Lower lobe of right lung (tissue), 2 donors: ENCODE data around the gene GALC. TPM values are rescaled to one million over a fixed set of nuclear protein-coding genes. Genes with fewer than 3 reads are reported as not detected.

ENCODE experiments used
- ATAC-seq, 2 donors: fragments of 200-7000 bp; cut with Tn5 transposase; one replicate each; pipeline ENCODE4 v1.9.1; 2020 to 2022; ENCODE audit warnings: mild to moderate bottlenecking in 2 of 2, moderate library complexity in 2 of 2
- DNase-seq: peaks from one replicate; pipeline ENCODE4 v3.0.0-alpha.2; 2020
- H3K27ac ChIP-seq: fragments of 200-600 bp; one replicate; pipeline ENCODE4 v1.8.0; 2022
- H3K27me3 ChIP-seq: fragments of 200-600 bp; one replicate; pipeline ENCODE4 v1.8.0; 2022; ENCODE audit warnings: low read depth
- H3K36me3 ChIP-seq: fragments of 200-600 bp; one replicate; pipeline ENCODE4 v1.8.0; 2022; ENCODE audit warnings: mild to moderate bottlenecking
- H3K4me1 ChIP-seq: fragments of 200-600 bp; one replicate; pipeline ENCODE4 v1.8.0; 2022
- H3K4me3 ChIP-seq: fragments of 200-600 bp; one replicate; pipeline ENCODE4 v1.8.0; 2022; ENCODE audit warnings: mild to moderate bottlenecking
- H3K9me3 ChIP-seq: fragments of 200-600 bp; one replicate; pipeline ENCODE4 v1.8.0; 2022
- intact Hi-C: fragments of 100-400 bp; cut with DNase I; formaldehyde crosslinking; loops from one replicate; pipeline ENCODE4 v1.11.0; 2022
- total RNA-seq: library from RNA; stranded (reverse); fragmentation: NEBNext Ultra II Directional; extraction: Animal tissue kit (Norgen Biotek cat#: 25700); gene quantifications from one replicate; pipeline ENCODE4 v1.2.1, GENCODE V29; 2021
- TF ChIP-seq, protein P1 (sequence below): fragments of 200-600 bp; IDR thresholded peaks from one replicate; pipeline ENCODE4 v1.8.0; 2022; ENCODE audit warnings: antibody characterized with exemption, mild to moderate bottlenecking
- donor health status: DM: no; HTN: yes; CAD: no; lungs with severe emphysema.

Gene GALC
- total RNA-seq, 1 donor from 2014 or later, result 59.4 TPM

DNA sequence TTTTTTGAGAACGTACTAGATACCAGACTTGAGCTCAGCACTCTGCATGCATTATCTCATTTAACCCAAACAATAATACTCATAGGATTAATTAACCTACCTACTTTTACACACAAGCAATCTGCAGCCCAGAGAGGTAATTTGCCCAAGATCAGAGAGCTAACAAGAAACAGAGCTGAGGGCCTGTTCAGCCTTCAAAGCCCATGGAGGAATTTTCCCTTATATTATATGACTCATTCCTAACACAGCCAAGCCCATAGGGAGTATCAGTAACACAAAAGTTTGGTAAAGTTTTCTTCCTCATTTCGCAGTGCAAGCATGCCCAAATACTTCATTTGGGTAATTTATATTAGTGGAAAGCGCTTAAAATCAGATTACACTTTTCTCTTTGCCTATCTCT lies 94.7 kb downstream of the GALC start:
- Histone ChIP-seq H3K27ac (no peak overlapping the region), H3K4me3 (no peak overlapping the region), H3K36me3 (no peaks in the 10 kb centered on the region), H3K9me3 (no peaks in the 10 kb centered on the region), H3K27me3 (peaks cover 27% of the 10 kb centered on the region), H3K4me1 (no peaks in the 10 kb centered on the region)
- ATAC-seq (no peak), DNase-seq (no peak)
- intact Hi-C loops, result loop anchor here (5.0 kb wide), 1 partner anchor 91 kb away; no protein-coding TSS in a partner anchor
- TF ChIP-seq, protein P1, sequence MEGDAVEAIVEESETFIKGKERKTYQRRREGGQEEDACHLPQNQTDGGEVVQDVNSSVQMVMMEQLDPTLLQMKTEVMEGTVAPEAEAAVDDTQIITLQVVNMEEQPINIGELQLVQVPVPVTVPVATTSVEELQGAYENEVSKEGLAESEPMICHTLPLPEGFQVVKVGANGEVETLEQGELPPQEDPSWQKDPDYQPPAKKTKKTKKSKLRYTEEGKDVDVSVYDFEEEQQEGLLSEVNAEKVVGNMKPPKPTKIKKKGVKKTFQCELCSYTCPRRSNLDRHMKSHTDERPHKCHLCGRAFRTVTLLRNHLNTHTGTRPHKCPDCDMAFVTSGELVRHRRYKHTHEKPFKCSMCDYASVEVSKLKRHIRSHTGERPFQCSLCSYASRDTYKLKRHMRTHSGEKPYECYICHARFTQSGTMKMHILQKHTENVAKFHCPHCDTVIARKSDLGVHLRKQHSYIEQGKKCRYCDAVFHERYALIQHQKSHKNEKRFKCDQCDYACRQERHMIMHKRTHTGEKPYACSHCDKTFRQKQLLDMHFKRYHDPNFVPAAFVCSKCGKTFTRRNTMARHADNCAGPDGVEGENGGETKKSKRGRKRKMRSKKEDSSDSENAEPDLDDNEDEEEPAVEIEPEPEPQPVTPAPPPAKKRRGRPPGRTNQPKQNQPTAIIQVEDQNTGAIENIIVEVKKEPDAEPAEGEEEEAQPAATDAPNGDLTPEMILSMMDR, result no peak

DNA sequence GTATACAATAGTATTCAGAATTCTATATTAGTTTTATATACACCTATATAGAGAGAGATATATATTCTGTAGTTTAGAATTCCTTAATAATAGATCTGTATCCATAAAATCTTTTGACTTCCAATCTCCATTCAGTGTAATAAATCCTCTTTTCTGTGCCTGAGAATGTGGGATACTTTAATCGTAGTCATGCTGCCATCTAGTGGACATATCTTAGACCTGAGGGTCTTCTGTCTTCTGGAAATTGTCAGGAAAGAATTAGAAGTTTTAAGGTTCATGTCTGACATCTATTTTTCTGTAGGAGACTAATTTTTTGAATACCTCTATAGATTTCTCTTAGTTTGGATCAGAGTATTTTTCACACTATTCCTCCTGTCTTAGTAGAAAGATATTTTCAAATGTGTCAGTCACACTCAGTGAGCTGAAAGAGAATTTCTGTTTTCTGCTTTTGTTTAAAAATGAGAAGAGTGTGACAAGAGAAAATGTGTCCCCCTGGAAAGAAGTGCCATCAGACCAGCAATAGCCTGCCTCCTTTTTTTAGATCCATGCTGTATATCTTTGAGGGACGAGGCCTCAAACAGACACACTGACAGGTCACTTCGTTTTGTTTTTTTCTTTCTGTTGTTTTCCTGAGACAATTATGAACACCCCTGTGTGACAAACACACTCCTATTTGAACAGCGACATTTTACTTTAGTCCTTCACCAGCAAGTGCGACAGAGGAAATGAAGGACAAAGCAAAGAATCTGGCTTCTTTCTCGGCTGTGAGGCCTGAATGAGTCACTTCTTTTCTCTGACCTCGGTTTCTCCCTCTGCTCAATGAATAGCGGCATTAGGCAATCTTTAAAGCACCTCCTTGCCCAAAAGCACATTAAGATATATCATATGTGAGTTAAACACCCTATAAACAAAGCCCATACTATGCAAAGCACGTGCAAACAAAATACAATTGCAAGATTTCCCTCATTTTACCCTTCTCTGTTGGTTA lies 96.3 kb downstream of the GALC start:
- H3K27me3 ChIP-seq, result peaks cover 22% of the 10 kb centered on the region
- H3K9me3 ChIP-seq, result no peaks in the 10 kb centered on the region
- DNase-seq (no peak), ATAC-seq (peak; percentile 56 to 57)
- H3K4me3 ChIP-seq, result no peak overlapping the region
- no peaks in the 10 kb centered on the region for H3K4me1 ChIP-seq
- TF ChIP-seq, protein P1, result peak; percentile 64
- no peaks in the 10 kb centered on the region for H3K36me3 ChIP-seq
- intact Hi-C loops, result loop anchor here (5.0 kb wide), 1 partner anchor 89 kb away; no protein-coding TSS in a partner anchor
- no peak overlapping the region for H3K27ac ChIP-seq

DNA sequence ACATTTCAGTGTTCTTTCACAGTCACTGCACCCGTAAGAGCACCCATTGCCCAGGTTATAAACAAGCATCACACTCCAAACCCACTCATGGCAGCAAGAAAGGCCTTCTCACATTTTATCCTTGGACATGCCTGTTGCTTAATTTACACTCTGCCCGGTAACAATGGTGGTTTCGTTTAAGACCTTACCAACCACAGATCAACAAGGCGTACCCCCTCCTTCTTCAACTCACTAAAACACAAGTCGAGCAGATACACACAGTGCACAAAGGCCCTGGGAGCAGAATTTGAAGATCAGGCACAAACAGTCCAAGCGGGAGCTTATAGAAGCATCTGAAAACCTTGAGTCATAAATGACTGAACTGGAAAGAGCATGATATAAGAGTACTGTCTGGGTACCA lies 98.1 kb downstream of the GALC start:
- TF ChIP-seq, protein P1, result no peak
- intact Hi-C loops, result loop anchor here (5.0 kb wide), 1 partner anchor 88 kb away; no protein-coding TSS in a partner anchor
- Histone ChIP-seq H3K27me3 (peaks cover 19% of the 10 kb centered on the region), H3K36me3 (no peaks in the 10 kb centered on the region), H3K4me1 (no peaks in the 10 kb centered on the region), H3K9me3 (no peaks in the 10 kb centered on the region), H3K4me3 (no peak overlapping the region), H3K27ac (no peak overlapping the region)
- DNase-seq, result no peak
- ATAC-seq, result no peak

DNA sequence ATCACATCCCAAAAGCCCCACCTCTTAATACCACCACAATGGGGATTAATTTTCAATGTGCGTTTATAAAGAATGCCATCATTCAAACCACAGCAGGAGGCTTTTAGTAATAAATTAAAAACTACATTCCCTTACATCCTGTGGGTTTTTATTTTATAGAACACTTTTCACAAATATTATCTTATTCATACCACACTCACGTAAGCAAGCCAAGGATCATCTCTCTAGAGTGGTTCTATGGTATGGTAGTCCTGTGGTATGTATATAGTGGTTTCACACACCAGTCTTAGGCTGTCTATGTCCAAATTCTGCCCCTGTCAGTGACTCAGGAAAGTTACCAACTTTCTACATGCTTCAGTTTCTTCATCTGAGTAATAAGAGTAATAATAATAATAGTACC lies 100.2 kb downstream of the GALC start:
- Histone ChIP-seq H3K9me3 (no peaks in the 10 kb centered on the region), H3K27me3 (peaks cover 9% of the 10 kb centered on the region), H3K27ac (no peak overlapping the region), H3K4me1 (no peaks in the 10 kb centered on the region), H3K4me3 (no peak overlapping the region), H3K36me3 (no peaks in the 10 kb centered on the region)
- TF ChIP-seq, protein P1, result no peak
- DNase-seq, result no peak
- intact Hi-C loops, result no loop called here
- no peak for ATAC-seq

DNA sequence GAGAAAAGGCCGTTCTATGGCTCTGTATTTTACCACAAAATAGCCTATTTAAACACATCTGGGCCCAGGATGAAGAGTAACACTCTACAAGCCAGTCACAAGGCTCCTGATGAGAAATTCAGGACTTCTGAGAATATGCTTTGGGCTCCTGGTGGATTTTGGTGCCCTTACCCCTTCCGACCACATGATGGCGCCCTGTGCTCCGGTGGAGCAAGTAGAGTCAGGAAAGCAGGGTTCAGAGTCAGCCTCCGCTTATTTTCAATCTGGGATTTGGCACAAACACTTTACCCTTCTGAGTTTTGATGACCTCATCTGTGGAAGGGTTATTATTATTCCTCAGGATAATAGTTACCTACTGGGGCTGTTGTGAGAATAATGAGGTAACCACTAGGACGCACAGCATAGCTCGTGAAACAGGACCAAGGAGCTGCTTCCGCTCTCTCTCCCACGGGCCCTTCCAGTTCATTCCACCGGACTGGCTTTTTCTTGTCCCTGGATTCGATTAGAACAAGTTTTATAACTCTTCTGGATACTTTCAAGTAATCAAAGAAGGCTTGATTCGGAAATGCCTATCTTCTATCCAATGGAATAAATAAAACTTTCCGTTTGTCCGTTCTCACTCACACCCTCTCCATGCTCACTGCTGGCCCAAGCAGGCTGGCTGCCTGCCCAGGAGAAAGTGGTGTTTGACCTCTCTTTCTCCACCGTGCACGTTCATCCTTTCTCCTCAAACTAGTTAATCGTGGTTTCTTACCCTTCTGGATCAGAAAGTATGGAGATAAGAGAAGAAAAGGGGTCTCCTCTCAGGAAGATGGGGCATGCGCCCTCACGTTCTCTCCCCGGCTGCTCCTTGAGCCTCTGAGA lies 104.6 kb downstream of the GALC start:
- Histone ChIP-seq H3K9me3 (no peaks in the 10 kb centered on the region), H3K27ac (no peak overlapping the region), H3K4me3 (no peak overlapping the region), H3K27me3 (no peaks in the 10 kb centered on the region), H3K4me1 (no peaks in the 10 kb centered on the region), H3K36me3 (no peaks in the 10 kb centered on the region)
- intact Hi-C loops, result no loop called here
- ATAC-seq (no peak), DNase-seq (no peak)
- TF ChIP-seq, protein P1, result peak; percentile 43
